Measurements from ENCODE around the gene ZNF446. TPM values are rescaled to one million over a fixed set of nuclear protein-coding genes. Genes with fewer than 3 reads are reported as not detected.
A peak's percentile ranks its signal among the peaks of the same experiment; 100 is the strongest.
"Not testable (repeated sequence)": the region's sequence is repeated elsewhere in the genome, so short reads cannot be mapped to it uniquely, and the experiment has no call there.

ZNF446 gene
- total RNA-seq, 1 experiment from 2014 or later, result 8.9 TPM

DNA sequence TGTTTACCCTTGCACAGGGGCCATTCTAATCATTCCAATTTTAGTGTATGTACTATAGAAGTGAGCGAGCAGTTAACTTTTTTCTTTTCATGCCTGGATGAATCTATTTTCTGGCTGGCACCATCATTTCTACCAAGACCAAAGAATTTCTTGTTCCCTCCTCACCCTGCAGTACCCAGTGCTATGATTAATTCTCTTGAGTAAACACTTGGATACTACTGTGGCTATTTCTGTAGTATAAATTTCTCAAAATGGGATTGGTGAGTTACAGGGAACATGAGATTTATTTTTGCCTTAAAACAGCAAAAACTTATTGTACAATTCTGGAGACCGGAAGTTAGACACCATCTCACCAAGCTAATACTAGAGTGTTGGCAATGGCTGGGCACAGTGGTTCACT, 7.6 kb downstream of the ZNF446 start:
- Histone ChIP-seq H3K27ac (ENCODE audit: low read length) (no peak overlapping the region), H3K9me3 (ENCODE audit: low read length) (no peaks in the 10 kb centered on the region), H3K36me3 (ENCODE audit: low read depth, low read length) (peaks cover 4% of the 10 kb centered on the region; the same call in 1 of the 2 replicates), H3K9ac (ENCODE audit: low read length) (no peak overlapping the region), H3K4me2 (ENCODE audit: low read length) (no peak overlapping the region), H3K27me3 (ENCODE audit: low read length) (no peaks in the 10 kb centered on the region), H3K4me1 (ENCODE audit: insufficient read depth, low read length) (no peaks in the 10 kb centered on the region), H3K79me2 (ENCODE audit: low read length) (no peaks in the 10 kb centered on the region), H4K20me1 (ENCODE audit: low read length) (no peaks in the 10 kb centered on the region), H2AFZ (ENCODE audit: low read length) (no peak overlapping the region), H3K9me2 (replicated peaks; ENCODE audit: low read length) (no peaks in the 10 kb centered on the region), H3F3A (ENCODE audit: low read length, unreplicated experiment) (no peaks in the 10 kb centered on the region), H3K4me3 (ENCODE audit: low read length) (no peak overlapping the region)
- CTCF ChIA-PET, result no interaction called here
- no peak for TF ChIP-seq EZH2 (IDR thresholded peaks at IDR 0.05; ENCODE audit: low read length, unreplicated experiment)
- no peak for TF ChIP-seq CTCF (conservative IDR thresholded peaks at IDR 0.05; ENCODE audit: low read depth, low read length)
- no peak for TF ChIP-seq EZH2phosphoT487 (IDR thresholded peaks at IDR 0.05; ENCODE audit: borderline replicate concordance, low read length)
- DNase-seq (no peak), ATAC-seq (peak; percentile 56)
- intact Hi-C loops (cut with micrococcal nuclease), result no loop called here
- BruUV-seq (replicated peaks), result no TSS peak
- POLR2A ChIA-PET (ENCODE audit: unreplicated experiment), result no interaction called here

DNA sequence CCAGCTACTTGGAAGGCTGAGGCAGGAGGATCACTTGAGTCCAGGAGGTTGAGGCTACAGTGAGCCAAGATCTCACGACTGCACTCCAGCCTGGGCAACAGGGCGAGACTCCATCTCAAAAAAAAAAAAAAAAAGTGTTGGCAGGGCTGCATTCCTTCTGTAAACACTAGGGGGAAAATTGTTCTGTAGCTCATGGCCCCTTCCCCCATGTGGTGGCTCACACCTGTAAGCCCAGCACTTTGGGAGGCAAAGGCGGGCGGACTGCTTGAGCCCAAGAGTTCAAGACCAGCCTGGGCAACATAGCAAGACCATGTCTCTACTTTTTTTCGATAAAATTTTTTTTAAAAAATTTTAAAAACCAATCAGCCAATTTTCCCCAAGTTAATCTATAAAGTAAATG, 8.2 kb downstream of the ZNF446 start:
- H3K36me3 ChIP-seq (ENCODE audit: low read depth, low read length); H3F3A ChIP-seq (ENCODE audit: low read length, unreplicated experiment); H3K4me3 ChIP-seq (ENCODE audit: low read length); H4K20me1 ChIP-seq (ENCODE audit: low read length); H3K79me2 ChIP-seq (ENCODE audit: low read length); H2AFZ ChIP-seq (ENCODE audit: low read length); BruUV-seq (replicated peaks); intact Hi-C loops (cut with micrococcal nuclease); H3K27me3 ChIP-seq (ENCODE audit: low read length); H3K27ac ChIP-seq (ENCODE audit: low read length); DNase-seq; CTCF ChIA-PET; H3K9me3 ChIP-seq (ENCODE audit: low read length); H3K4me1 ChIP-seq (ENCODE audit: insufficient read depth, low read length); H3K9me2 ChIP-seq (replicated peaks; ENCODE audit: low read length); H3K9ac ChIP-seq (ENCODE audit: low read length); H3K4me2 ChIP-seq (ENCODE audit: low read length): not testable (repeated sequence)
- POLR2A ChIA-PET (ENCODE audit: unreplicated experiment), result interaction anchor here (0.6 kb wide), 1 partner anchor 91 kb away, joined by 8 read pairs; no protein-coding TSS in a partner anchor
- peak; percentile 28; the same call in 1 of the 2 replicates for ATAC-seq

- Histone ChIP-seq H3K36me3 (ENCODE audit: low read depth, low read length) (no peaks in the 10 kb centered on the region), H3K79me2 (ENCODE audit: low read length) (peaks cover 26% of the 10 kb centered on the region), H2AFZ (ENCODE audit: low read length) (no peak overlapping the region), H3K9ac (ENCODE audit: low read length) (no peak overlapping the region), H3K27me3 (ENCODE audit: low read length) (no peaks in the 10 kb centered on the region), H3K9me3 (ENCODE audit: low read length) (no peaks in the 10 kb centered on the region), H3K4me1 (ENCODE audit: insufficient read depth, low read length) (no peaks in the 10 kb centered on the region), H3K4me3 (ENCODE audit: low read length) (no peak overlapping the region), H3K4me2 (ENCODE audit: low read length) (no peak overlapping the region), H3F3A (ENCODE audit: low read length, unreplicated experiment) (no peaks in the 10 kb centered on the region), H3K9me2 (replicated peaks; ENCODE audit: low read length) (no peaks in the 10 kb centered on the region), H3K27ac (ENCODE audit: low read length) (no peak overlapping the region), H4K20me1 (ENCODE audit: low read length) (no peaks in the 10 kb centered on the region)
- ChIA-PET CTCF (no interaction called here), POLR2A (ENCODE audit: unreplicated experiment) (no interaction called here)
- intact Hi-C loops (cut with micrococcal nuclease), result no loop called here
- DNase-seq (no peak), ATAC-seq (no peak)
- no peak for TF ChIP-seq EZH2phosphoT487 (IDR thresholded peaks at IDR 0.05; ENCODE audit: borderline replicate concordance, low read length)
- TF ChIP-seq CTCF (conservative IDR thresholded peaks at IDR 0.05; ENCODE audit: low read depth, low read length), result no peak
- TF ChIP-seq EZH2 (IDR thresholded peaks at IDR 0.05; ENCODE audit: low read length, unreplicated experiment), result no peak
- no TSS peak for BruUV-seq (replicated peaks)
Measured at GRCh38 chr19:58491393-58491792, 15.2 kb downstream of the ZNF446 start.
